CD4-positive, alpha-beta T cell treated with Interleukin-4 for 4 hours (primary cell): ENCODE measurements around the gene MUS81.

ENCODE experiments used
- DNase-seq: peaks from one replicate; pipeline ENCODE4 v3.0.0-alpha.2; 2020

MUS81 gene

DNA sequence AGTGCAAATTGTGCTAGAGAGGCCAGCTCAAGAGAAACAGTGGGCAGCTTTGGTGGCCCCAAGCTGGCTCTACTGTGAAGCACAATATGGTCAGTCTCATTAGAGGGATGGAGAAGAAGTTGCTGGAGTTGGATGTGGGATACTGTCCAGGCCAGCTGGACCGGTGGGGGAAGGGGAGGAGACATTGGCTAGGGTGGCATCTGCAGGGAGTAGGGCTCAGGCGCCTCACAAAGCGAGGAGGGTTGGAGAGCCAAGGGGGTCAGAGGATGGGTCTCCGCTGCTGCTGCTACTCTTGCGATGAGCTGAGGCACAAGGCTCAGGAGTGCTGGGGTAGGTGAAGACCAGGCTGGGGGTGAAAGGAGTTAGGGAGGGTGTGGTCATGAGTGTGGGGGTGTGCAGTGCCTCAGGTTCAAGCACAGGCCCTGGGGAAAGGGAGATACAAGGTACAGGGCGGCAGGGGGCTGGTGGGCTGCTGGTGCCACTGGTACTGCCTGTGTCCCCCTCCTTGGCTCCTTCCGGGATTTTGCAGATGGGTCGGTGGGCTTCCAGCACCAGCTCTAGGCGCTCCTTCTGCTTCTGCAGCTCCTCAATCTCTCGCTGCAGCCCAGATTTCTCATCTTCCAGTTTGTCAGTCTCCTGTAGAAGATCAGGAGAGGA is 32.6 kb downstream of the MUS81 start:
- DNase-seq, result no peak

DNA sequence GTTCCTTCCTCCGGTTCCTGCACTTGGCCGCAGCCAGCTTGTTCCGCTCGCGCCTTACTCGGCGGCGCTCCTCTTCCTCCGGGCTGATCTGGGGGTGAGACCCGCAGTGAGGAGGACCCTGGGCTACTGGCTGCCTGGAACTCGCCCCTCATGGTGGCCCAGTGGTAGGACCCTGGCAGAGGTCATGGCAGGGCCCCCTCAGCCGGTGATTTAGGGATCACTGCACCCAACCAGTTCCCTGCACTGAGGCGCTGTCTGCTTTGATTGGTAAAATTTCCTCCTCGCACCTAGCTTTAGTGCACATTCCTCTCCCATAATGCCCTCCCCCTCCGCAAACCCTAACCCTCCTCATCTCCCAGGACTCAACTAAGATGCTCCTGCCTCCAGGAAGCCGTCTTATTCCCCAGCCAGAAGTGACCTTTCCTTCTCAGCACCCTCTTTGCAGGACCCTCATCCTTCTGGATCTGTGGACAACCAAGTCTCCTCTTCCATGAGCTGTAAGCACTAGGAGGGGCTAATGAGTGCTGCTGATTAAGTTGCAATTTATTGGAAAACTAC is 33.9 kb downstream of the MUS81 start:
- peak; percentile 35 for DNase-seq

DNA sequence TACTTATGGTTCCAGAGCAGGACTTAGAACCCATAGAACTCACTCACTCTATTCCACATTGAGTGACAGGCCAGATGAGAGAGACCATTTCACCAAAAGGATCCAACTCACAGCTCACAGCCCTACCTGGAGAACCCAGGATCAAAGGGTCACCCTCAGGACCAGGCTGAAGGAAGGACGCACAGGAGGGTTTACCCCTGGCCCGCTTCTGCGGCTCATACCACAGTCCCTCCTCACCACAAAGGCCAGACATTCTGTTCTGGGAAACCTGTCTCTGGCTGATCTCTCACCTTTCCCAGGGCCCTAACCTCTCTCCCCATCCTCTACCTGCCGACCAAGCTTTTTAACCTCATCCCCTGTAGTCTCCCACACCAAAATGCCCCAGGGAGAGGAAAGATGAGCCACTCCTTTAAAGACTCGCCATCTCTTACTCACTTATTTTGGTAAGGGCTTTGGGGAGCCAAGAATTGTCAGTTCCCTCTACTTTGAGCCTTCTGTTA is 35.3 kb downstream of the MUS81 start:
- no peak for DNase-seq

DNA sequence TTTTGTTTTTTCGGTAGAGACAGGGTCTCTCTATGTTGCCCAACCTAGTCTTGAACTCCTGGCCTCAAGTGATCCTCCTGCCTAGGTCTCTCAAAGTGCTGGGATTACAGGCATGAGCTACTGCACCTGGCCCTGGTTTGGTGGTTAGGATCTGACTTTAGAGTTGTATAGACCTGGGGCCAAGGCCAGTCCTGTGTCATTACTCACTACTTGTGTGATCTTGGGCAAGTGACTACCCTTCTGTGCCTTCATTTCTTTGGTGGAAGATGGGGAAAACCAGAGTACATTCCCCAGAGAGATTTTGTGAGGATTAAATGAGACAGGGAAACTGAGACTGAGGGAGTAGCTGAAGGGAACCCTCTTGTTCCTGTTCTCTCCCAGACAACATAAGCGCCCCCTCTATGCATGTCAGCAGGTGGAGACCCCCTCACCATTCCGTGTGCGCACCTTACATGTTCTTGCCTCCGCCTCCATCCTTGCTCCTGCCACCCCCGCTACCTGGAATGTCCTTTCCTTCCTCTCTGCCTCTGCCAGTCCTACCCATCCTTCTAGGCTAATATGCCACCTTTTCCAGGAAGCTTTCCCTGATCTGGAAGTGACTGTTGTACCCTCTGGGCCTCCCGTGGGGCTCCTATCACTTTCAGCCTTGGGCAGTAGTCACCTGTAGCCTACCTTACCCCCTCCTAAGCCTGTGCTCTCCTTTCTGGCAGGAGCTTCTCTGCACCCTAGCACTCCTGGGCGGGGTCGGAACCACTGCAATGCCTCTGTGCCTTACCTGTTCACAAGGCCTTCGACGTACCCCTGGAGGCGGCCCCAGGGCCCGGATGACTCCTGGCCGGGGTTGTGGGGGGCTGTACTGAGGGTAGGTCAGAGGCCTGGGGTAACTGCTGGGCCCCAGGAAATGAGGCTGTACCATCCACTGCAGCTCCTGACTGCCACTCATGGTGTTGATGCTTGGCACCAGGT is 36.1 kb downstream of the MUS81 start:
- no peak for DNase-seq

DNA sequence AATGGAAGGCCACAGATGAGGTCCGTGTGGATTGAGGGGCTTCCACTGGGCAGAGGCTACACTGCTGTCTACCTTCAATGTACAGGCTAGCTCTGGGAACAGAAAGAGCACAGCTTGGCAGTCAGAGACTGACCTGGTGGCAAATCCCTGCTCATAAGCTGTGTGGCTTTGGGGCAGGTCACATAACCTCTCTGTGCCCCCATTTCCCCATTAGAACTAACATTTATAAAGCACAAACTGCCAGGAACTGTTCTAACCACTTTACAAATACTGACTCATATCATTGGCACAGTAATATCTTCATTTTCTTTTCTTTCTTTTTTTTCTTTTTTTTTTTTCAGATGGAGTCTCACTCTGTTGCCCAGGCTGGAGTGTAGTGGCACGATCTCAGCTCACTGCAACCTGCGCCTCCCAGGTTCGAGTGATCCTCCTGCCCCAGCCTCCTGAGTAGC is 36.8 kb downstream of the MUS81 start:
- DNase-seq, result no peak

DNA sequence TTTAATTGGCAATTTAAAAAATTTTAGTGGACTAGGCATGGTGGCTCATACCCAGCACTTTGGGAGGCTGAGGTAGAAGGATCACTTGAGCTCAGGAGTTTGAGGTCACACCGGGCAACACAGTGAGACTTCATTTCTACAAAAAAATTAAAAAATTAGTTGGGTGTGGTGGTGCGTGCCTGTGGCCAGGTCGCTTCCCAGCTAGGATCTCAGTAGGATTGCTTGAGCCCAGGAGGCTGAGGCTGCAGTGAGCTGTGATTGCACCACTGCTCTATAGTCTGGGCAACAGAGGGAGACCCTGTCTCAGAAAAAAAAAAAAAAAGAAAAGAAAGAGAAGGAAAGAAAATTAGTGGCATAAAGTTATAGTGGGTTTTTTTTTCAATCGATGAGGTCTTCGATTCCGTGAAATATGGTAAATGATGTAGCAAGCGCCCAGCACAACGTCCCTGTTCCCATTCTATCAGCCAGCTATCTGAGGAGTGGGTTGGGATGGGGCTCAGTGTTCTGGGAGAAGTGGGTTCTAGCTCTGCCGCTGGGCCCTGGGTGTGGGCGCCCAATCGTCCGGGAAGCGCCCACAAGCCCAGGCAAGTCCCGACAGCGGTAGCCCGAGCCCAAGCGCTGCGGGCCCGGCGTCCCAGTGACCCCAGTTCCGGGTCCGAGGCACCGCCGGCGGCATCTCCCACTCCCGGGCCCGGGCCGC is 38.6 kb downstream of the MUS81 start:
- no peak for DNase-seq

DNA sequence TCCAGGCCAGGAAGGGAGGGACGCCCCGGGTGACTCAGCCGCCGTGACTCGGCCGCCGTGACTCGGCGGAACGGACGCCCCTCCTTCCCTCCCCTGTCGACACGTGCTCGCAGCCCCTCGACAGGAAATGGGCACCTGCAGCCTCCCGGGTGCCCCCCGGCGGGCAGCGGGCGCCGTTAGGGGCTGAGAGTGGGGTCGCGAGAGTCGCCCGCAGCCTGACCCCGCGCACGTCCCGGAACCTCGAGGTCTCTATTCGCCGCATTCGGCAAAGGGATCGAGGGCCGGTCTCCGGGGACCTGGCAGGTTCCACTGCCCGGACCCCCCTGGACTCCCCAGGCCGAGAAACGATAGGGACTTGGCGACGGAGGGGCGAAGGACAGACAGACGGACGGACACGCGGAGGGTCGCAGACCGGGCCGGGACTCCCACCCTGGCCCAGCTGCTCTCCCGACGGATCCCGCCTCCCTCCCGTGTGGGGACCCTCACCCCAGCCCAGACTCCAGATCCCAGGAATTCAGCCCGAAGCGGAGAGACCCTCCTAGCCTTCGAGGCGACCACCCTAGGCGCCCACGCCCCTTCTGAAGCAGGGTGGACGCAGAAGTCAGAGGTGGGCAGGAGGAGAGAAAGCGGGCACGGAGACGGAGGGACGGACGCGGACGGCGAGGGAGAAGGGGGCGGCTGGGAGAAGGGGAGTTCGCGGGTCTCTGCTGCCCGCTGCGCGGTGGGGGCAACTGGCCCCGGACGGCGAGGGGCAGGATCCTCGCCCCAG is 39.3 kb downstream of the MUS81 start:
- DNase-seq, result peak; percentile 36

DNA sequence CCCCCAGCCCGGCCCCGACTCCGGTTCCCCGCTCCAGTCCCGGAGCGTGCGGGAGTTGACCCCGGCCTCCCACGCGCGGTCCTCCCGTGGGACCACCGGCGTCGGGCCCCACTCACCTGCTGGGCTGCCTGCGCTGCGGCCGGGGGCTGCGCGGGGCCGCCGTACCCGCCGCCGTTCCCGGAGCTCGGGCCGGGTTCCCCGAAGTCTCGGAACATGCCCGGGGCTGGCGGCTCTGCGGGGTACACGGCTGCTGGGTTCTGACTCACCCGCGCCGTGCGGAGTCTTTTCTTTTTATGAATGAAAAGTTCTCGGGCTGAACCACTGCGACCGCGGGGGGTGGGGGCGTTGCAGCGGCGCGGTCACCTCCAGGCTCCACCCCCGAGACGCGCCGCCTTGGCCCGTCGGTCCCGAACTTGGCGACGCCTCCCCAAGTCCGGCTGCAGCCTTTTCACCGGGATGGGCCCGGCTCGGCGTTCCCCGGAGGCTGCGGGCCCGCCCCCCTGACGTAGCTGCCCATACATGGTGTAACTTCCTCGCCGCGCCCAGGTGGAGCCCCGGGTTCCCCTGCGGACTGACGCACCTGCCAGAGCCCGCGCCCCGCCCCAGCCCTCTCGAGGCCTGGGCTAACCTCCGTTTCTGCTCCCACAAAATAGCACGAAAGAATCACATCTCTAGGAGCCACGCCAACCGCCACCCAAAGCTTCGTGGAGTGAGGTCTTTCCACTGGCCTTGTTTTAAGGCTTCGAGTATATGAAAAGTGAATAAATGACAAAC is 40.1 kb downstream of the MUS81 start, which contains the start of gene FOSL1:
Gene FOSL1 (minus strand): TSS at position 264 of the 774 bp plus-strand sequence. CDS start 49 bp downstream, at position 215.
- peak; percentile 96 for DNase-seq

DNA sequence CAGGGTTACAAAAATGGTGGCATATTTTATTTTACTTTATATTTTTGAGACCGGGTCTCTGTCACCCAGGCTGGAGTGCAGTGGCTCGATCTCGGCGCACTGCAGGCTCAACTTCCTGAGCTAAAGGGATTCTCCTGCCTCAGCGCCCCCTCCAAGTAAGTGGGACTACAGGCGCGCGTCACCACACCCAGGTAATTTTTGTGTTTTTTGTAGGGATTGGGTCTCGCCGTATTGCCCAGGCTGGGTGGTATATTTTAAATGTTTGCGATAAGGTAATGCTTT is 40.6 kb downstream of the MUS81 start:
- DNase-seq, result no peak

DNA sequence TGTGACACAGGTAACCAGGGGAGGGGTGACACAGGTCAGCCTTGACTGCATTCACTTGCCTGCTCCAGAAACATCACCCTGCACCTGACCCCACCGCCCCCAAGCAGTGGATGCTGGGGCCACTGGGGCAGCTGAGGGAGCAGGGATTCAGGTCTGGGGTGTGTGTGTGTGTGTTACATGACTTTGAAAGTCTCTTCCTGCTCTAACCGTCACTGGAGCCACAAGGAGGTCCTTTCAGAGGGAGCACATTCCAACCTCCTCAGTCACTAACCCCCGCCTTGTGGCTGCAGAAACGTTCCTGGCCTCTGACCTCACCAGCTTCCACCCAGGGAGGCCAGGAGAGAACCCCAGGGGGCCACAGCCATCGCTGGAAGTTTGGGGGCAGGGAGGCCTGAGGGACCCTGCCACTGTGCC is 42.8 kb downstream of the MUS81 start:
- DNase-seq, result no peak

DNA sequence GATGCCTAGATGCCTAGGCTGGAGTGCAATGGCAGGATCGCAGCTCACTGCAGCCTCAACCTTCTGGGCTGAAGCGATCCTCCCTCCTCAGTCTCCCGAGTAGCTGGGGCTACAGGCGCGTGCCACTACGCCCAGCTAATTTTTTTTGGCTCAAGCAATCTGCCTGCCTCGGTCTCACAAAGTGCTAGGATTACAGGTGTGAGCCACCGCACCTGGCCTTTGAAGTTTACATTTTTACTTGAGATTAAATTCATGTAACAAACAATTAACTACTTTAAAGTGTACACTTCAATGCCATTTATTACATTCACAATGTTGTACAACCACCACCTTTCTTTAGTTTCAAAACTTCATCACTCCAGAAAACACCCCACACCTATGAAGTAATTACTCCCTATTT is 43.5 kb downstream of the MUS81 start:
- no peak for DNase-seq

DNA sequence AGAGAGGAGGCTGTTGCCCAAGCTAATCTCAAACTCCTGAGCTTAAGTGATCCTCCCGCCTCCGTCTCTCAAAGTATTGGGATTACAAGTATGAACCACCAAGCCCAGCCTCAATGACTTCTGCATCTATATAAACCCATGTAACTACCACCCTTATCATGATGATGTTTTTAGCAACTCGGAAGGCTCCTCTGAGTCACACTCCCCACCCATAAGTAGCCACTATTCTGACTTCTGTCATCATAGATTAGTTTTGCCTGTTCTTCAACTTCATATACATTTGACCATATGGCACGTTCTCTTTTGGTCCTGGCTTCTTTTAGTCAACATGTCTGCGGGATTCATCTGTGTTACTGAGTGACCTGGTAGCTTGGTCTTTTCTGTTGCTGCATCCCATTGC is 46.4 kb downstream of the MUS81 start:
- DNase-seq, result no peak

DNA sequence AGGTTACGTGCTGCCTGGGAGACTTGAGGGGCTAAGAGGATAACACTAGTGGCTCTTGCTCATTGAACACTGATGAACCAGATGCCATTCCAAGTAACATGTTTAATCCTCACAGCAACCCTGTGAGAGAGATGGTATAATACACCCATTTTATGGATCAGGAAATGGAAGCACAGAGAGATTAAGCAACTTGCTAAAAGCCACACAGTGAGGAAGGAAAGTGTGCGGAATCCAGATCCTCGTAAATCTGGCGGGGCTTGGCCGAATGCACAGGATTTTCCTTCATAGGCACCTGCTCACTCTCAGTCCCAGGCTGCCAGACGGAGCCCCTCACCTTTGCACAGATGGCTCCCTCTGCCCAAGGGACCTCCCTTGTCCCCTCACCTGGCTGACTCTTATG is 47.6 kb downstream of the MUS81 start:
- no peak for DNase-seq

DNA sequence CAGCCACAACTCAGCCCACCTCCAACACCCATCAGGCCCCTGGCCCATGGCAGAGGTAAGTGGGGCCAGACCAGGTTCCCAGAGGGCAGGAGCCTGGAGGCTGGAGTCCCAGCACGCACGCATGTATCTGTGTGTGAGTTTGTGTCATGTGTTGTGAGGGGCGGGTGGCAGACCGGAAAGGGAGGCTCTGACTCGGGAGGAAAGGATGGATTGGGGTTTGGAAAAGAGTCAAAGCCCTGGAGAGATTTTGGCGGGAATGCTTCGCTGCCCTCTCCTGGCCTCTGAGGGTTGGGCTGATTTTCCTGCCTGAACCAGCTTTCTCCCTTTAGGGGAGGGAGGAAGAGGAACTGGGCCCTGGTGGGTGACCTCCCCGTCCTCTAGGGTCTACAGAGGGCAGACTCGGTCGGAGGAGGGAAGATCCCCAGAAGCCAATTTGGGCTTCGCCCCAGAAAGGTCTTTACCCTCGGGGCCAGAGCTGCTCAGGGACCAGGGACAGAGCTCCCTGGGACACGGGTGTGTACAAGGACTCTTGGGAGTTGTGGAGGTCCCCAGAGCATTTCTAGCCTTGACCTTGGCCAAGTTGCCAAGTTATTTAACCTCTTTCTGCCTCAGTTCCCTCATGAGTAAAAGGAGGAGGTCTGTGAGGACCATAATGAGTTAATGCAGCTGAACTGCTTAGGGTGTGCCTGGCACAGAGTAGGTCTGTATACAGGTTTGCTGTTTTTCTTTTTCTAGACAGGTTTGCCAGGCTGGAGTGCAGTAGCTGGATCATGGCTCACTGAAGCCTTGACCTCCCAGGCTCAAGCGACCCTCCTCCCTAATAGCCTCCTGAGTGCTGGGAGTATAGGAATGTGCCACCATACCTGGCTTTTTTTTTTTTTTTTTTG is 51.7 kb downstream of the MUS81 start:
- DNase-seq, result no peak

DNA sequence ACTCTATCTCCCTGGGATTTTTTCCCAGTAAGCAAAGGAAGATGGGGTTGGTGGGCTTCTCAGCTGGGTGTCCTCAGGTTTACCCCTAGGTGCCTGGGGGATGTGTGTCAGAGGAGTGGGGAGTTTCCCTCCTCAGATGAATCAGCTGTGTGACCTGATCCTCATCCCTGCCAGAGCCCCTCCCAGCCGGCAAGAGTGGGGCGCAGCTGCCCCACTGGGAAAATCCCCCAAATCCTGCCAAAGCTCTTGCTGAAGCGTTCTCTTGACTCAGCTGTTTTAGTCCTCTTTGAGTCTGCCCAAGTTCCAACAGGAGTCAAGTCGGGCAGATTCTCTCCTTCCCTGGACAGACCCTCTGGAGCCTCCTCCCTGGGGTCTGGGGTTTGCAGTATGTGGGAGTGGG is 52.6 kb downstream of the MUS81 start:
- DNase-seq, result no peak

DNA sequence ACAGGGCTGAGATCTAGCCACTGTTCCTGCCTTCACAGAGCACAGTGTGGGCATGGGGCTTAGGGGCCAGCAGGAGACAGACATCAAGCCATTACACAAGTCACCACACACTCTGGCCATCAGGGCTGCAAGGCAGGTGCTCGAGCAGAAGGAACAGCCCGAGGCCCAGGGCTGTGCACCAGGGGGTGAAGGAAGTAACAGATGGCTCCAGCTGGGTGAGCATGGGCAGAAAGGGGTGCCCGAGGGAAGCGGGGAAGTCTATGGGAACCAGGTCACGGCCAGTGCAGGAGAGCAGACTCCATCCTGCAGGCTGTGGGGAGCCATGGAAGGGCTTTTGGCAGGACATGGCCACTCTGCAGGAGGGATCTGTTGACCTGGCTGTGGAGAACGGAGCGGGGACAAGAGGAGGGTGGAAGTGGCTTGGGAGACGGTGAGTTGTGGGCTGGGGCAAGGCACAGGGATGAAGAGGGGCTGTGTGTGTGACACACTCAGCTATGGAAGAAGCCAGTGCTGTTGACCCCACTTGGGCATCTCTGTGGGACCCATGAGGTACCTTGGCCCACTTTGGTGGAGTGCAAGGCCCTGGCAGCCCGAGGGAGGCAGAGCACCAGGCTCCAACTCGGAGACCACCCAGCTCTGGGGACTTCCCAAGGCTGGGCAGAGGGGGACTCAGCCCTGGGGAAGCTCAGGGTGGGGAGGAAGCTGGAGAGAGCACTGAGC is 55.0 kb downstream of the MUS81 start:
- no peak for DNase-seq

DNA sequence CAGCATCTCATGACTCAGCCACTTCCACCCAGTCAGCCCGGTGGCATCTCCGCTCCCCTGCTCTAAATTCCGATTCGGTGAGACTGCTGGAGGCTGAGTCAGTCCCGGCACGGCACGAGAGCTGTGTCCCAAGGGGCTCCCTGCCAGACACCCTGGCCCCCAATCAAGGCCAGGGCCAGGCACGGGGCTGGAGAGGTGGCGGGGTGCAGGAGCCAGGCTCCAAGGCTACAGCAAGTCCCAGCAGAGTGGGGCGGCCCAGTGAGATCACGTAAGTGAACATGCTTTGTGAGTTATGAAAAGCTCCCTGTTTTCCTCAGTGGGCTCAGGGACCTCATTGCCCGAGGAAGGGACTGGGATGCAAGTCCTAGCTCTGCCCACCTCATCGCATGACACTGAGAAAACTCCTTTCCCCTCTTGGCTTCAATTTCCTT is 55.6 kb downstream of the MUS81 start:
- no peak for DNase-seq
